K562 (cell line): ENCODE measurements around the gene EFNA2. TPM values are rescaled to one million over a fixed set of nuclear protein-coding genes. Genes with fewer than 3 reads are reported as not detected.

ENCODE experiments used
- DNMT1 ChIP-seq: fragments of 450-650 bp; IDR thresholded peaks from 2 replicates; pipeline ENCODE4 v1.6.1; 2016; ENCODE audit warnings: antibody characterized with exemption, mild to moderate bottlenecking
- DPF2 ChIP-seq: fragments of 450-650 bp; IDR thresholded peaks from 2 replicates; pipeline ENCODE4 v1.6.1; 2016
- GABPB1 ChIP-seq: sonication (generic); formaldehyde crosslinking; IDR thresholded peaks from 2 replicates; pipeline ENCODE4 v1.8.0; 2022; ENCODE audit warnings: mild to moderate bottlenecking, missing genetic modification reagents
- GATAD2B ChIP-seq: fragments of 450-650 bp; IDR thresholded peaks from 2 replicates; pipeline ENCODE4 v1.6.1; 2017; ENCODE audit warnings: mild to moderate bottlenecking, borderline replicate concordance
- HDAC3 ChIP-seq: fragments of 450-650 bp; IDR thresholded peaks from 2 replicates; pipeline ENCODE4 v1.6.1; 2018; ENCODE audit warnings: borderline replicate concordance, mild to moderate bottlenecking, moderate library complexity; ENCODE audit not compliant: partially characterized antibody
- KDM2B ChIP-seq: fragments of 250-450 bp; sonication (Bioruptor Pico); IDR thresholded peaks from 2 replicates; pipeline ENCODE4 v1.8.0; 2021; ENCODE audit warnings: mild to moderate bottlenecking, moderate library complexity
- KDM4B ChIP-seq, 2 experiments: fragments of 450-650 bp in 1 of 2; sonication (generic) in 1 of 2; IDR thresholded peaks; 2 replicates each; pipeline ENCODE4 v1.6.1; 2016 to 2017; ENCODE audit warnings: borderline replicate concordance in 2 of 2, antibody characterized with exemption in 1 of 2, low read depth in 1 of 2, mild to moderate bottlenecking in 1 of 2
- KHSRP ChIP-seq: fragments of 450-650 bp; IDR thresholded peaks from 2 replicates; pipeline ENCODE4 v1.6.1; 2017
- MCM3 ChIP-seq: fragments of 450-650 bp; IDR thresholded peaks from 2 replicates; pipeline ENCODE4 v1.6.1; 2016
- MTA1 ChIP-seq: fragments of 450-650 bp; IDR thresholded peaks from 2 replicates; pipeline ENCODE4 v1.6.1; 2017; ENCODE audit warnings: borderline replicate concordance
- MTF1 ChIP-seq: fragments of 250-450 bp; sonication (Bioruptor Pico); IDR thresholded peaks from 2 replicates; pipeline ENCODE4 v1.9.0; 2021; ENCODE audit warnings: moderate library complexity, mild to moderate bottlenecking, inconsistent platforms, borderline replicate concordance
- NFATC3 ChIP-seq: fragments of 450-650 bp; IDR thresholded peaks from 2 replicates; pipeline ENCODE4 v1.6.1; 2017; ENCODE audit warnings: mild to moderate bottlenecking
- NFYB ChIP-seq: IDR thresholded peaks from 2 replicates; pipeline ENCODE4 v1.6.1; 2011; ENCODE audit warnings: mild to moderate bottlenecking, moderate library complexity; ENCODE audit not compliant: insufficient read length; ENCODE audit errors: extremely low read depth
- SMARCE1 ChIP-seq: fragments of 450-650 bp; IDR thresholded peaks from 2 replicates; pipeline ENCODE4 v1.7.1; 2016; ENCODE audit warnings: mild to moderate bottlenecking
- ZNF12 ChIP-seq: sonication (generic); formaldehyde crosslinking; IDR thresholded peaks from 2 replicates; pipeline ENCODE4 v1.4.0; 2020; ENCODE audit warnings: mild to moderate bottlenecking, missing genetic modification reagents
- ZNF212 ChIP-seq: fragments of 450-650 bp; formaldehyde crosslinking; IDR thresholded peaks from 2 replicates; pipeline ENCODE4 v1.4.0; 2020; ENCODE audit warnings: mild to moderate bottlenecking
- ZNF3 ChIP-seq: fragments of 250-450 bp; sonication (Bioruptor Pico); IDR thresholded peaks from 2 replicates; pipeline ENCODE4 v1.5.0; 2021; ENCODE audit warnings: mild to moderate bottlenecking, moderate library complexity
- ZNF699 ChIP-seq: fragments of 250-450 bp; sonication (Bioruptor Pico); IDR thresholded peaks from 2 replicates; pipeline ENCODE4 v1.8.0; 2021; ENCODE audit warnings: mild to moderate bottlenecking, moderate library complexity; ENCODE audit not compliant: insufficient replicate concordance
- ZNF780A ChIP-seq: fragments of 250-450 bp; sonication (Bioruptor Pico); IDR thresholded peaks from 2 replicates; pipeline ENCODE4 v1.5.0; 2021; ENCODE audit warnings: mild to moderate bottlenecking
- ZNF79 ChIP-seq: fragments of 250-450 bp; sonication (Bioruptor Pico); IDR thresholded peaks from 2 replicates; pipeline ENCODE4 v1.4.0; 2020; ENCODE audit warnings: low read depth, mild to moderate bottlenecking, moderate library complexity
- polyA plus RNA-seq, 8 experiments: library from polyadenylated mRNA; depleted of rRNA in 4 of 8; stranded (reverse) in 5 of 8; unstranded in 3 of 8; fragments of >200 nt; fragmentation: Nextera tagmentation in 2 of 8; fragmentation: Illumina TruSeq in 1 of 8; extraction: Ambion mirVana in 2 of 8; extraction: Trizol in 1 of 8; gene quantifications; 2 replicates each; pipeline versions ENCODE4 v1.2.1 to v1.2.3, GENCODE V29; 2011 to 2014; ENCODE audit warnings: inconsistent platforms in 1 of 8, missing spikeins in 1 of 8
- total RNA-seq, 7 experiments: library from RNA; depleted of rRNA in 6 of 7; stranded (reverse); fragments of >200 nt in 6 of 7; fragmentation: Illumina TruSeq in 2 of 7; extraction: Trizol in 2 of 7; gene quantifications; 2 replicates each; pipeline versions ENCODE4 v1.2.1 to v1.2.3, GENCODE V29; 2011 to 2021; ENCODE audit warnings: low replicate concordance in 1 of 7
- TF ChIP-seq, protein P1 (sequence below): fragments of 250-450 bp; sonication (Bioruptor Pico); IDR thresholded peaks from 2 replicates; pipeline ENCODE4 v1.9.0; 2021; ENCODE audit warnings: mild to moderate bottlenecking
- TF ChIP-seq, protein P2 (sequence below): sonication (generic); formaldehyde crosslinking; IDR thresholded peaks from 2 replicates; pipeline ENCODE4 v1.8.1; 2023; ENCODE audit warnings: mild to moderate bottlenecking, missing genetic modification reagents
- TF ChIP-seq, protein P3 (sequence below), 2 experiments: IDR thresholded peaks; 2 replicates each; pipeline ENCODE4 v1.6.1; 2011; ENCODE audit warnings: borderline replicate concordance in 1 of 2, control low read depth in 1 of 2, low read depth in 1 of 2, low read length in 1 of 2, mild to moderate bottlenecking in 1 of 2, mixed read lengths in 1 of 2, moderate library complexity in 1 of 2; ENCODE audit not compliant: insufficient read depth in 1 of 2, insufficient read length in 1 of 2, poor library complexity in 1 of 2, severe bottlenecking in 1 of 2; ENCODE audit errors: extremely low read depth in 1 of 2
- TF ChIP-seq, protein P4 (sequence below): fragments of 450-650 bp; formaldehyde crosslinking; IDR thresholded peaks from 2 replicates; pipeline ENCODE4 v1.4.0; 2020; ENCODE audit warnings: mild to moderate bottlenecking

Gene EFNA2
- total and polyA plus RNA-seq, 9 of the 15 experiments (the other 6 are each of a cell fraction or from before 2014, with no cell fraction given): 0.11 to 0.44 (median 0.15) TPM; not detected in 6

DNA sequence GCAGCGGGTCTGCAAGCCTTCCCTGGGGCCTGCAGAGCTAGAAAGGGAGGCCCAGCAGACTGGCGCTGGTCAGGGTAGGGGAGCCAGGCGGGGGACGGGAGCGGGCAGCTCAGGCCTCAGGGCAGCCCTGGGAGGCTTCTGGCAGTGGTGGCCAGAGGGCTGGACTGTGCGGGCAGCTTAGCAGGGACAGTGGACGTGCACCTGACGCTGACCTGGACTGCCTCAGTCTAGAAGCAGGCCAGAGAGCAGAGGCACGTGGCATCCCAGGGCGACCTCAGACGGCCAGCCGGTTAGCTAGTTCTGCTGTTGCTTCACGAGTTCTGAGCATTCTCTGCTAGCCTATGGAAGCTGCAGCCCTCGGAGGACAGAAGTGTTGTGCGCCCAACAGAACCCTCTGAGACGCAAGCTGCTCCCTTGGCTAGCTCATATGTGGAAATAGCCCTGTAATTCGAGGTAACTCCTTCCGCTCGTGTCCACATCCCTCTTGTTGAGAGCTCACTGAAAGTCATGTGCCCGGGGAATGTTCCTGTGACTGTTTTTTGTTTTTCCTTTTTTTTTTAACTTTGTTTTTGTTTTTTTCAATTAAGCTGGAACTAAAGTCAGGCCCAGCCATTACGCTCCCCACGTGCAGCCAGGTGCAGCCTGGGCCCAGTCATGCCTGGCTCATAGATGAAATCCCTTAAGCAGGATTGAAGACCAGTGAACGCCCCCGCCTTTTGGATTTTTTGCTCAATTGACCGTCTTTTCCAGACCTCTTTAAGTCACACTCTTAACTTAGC lies 12.2 kb upstream of the EFNA2 start (continued):
- TF ChIP-seq MTF1 (CRISPR knock-in tag) (no peak), NFATC3 (no peak), ZNF780A (CRISPR knock-in tag) (no peak), KDM2B (CRISPR knock-in tag) (no peak), KDM4B (IDR thresholded peaks at IDR 0.05; ENCODE audit: borderline replicate concordance in 2 of 2, low read depth in 1 of 2) (no peak), ZNF3 (CRISPR knock-in tag) (no peak), ZNF212 (CRISPR knock-in tag) (no peak), SMARCE1 (0 out of 2 replicates have a peak, but pooled peaks have one; percentile 11), NFYB (no peak), ZNF12 (CRISPR knock-in tag) (no peak), GABPB1 (CRISPR knock-in tag) (no peak), GATAD2B (no peak), ZNF699 (CRISPR knock-in tag) (no peak), HDAC3 (no peak), MCM3 (no peak), KHSRP (no peak), MTA1 (no peak), ZNF79 (CRISPR knock-in tag) (no peak), DPF2 (no peak), DNMT1 (no peak)
- TF ChIP-seq, protein P1, sequence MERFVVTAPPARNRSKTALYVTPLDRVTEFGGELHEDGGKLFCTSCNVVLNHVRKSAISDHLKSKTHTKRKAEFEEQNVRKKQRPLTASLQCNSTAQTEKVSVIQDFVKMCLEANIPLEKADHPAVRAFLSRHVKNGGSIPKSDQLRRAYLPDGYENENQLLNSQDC: no peak
- TF ChIP-seq, protein P2, sequence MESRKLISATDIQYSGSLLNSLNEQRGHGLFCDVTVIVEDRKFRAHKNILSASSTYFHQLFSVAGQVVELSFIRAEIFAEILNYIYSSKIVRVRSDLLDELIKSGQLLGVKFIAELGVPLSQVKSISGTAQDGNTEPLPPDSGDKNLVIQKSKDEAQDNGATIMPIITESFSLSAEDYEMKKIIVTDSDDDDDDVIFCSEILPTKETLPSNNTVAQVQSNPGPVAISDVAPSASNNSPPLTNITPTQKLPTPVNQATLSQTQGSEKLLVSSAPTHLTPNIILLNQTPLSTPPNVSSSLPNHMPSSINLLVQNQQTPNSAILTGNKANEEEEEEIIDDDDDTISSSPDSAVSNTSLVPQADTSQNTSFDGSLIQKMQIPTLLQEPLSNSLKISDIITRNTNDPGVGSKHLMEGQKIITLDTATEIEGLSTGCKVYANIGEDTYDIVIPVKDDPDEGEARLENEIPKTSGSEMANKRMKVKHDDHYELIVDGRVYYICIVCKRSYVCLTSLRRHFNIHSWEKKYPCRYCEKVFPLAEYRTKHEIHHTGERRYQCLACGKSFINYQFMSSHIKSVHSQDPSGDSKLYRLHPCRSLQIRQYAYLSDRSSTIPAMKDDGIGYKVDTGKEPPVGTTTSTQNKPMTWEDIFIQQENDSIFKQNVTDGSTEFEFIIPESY: no peak
- TF ChIP-seq, protein P3, sequence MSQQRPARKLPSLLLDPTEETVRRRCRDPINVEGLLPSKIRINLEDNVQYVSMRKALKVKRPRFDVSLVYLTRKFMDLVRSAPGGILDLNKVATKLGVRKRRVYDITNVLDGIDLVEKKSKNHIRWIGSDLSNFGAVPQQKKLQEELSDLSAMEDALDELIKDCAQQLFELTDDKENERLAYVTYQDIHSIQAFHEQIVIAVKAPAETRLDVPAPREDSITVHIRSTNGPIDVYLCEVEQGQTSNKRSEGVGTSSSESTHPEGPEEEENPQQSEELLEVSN (IDR thresholded peaks at IDR 0.05; ENCODE audit: borderline replicate concordance in 1 of 2, extremely low read depth in 1 of 2, insufficient read depth in 1 of 2, insufficient read length in 1 of 2, low read depth in 1 of 2, low read length in 1 of 2, poor library complexity in 1 of 2, severe bottlenecking in 1 of 2): peak; percentile 41 to 76
- TF ChIP-seq, protein P4, sequence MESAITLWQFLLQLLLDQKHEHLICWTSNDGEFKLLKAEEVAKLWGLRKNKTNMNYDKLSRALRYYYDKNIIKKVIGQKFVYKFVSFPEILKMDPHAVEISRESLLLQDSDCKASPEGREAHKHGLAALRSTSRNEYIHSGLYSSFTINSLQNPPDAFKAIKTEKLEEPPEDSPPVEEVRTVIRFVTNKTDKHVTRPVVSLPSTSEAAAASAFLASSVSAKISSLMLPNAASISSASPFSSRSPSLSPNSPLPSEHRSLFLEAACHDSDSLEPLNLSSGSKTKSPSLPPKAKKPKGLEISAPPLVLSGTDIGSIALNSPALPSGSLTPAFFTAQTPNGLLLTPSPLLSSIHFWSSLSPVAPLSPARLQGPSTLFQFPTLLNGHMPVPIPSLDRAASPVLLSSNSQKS (CRISPR knock-in tag): no peak
